ENCODE measurements around the gene FNDC7. TPM values are rescaled to one million over a fixed set of nuclear protein-coding genes. Genes with fewer than 3 reads are reported as not detected.

Gene FNDC7
- total and polyA plus RNA-seq, 9 of the 15 experiments (the other 6 are each of a cell fraction or from before 2014, with no cell fraction given), result not detected

DNA sequence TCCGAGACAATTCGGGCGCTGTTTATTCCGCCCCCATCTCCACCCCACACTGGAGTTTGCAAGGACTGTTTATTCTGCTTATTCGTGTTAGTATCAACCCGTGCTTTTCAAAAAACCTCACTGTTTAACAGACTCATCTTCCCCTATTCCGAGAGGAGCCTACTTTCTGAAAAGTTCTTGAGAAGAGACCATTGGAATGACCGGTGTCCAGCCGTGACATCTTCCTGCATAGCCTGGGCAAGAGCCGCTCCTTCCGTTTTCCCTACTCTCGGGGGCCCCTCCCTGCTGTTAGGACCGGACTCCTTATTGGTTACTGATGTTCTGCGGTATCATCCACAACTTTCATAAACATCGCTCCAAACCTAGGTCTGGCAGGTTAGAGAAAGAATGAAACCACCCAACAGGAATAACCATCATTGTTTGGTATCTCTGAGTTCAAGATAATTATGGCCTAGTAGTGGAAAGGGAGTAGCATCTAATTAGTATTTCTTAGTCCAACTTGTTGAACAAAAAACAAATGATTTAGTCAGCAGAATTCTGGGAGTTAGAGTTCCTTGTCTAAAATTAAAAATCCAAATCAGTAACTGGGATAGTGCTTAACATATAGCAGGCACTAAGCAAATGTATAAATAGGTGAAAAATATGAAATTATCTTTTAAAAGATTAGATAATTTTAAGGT lies 34.6 kb downstream of the FNDC7 start (continued):
- TF ChIP-seq, protein P1, sequence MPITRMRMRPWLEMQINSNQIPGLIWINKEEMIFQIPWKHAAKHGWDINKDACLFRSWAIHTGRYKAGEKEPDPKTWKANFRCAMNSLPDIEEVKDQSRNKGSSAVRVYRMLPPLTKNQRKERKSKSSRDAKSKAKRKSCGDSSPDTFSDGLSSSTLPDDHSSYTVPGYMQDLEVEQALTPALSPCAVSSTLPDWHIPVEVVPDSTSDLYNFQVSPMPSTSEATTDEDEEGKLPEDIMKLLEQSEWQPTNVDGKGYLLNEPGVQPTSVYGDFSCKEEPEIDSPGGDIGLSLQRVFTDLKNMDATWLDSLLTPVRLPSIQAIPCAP (CRISPR knock-in tag; IDR thresholded peaks at IDR 0.05; ENCODE audit: borderline replicate concordance), result no peak
- peak; percentile 93 for TF ChIP-seq POLR2AphosphoS5 (IDR thresholded peaks at IDR 0.05; ENCODE audit: control insufficient read depth, insufficient read depth, low read depth, low read length)
- 0 out of 2 replicates have a peak, but pooled peaks have one; percentile 5 for TF ChIP-seq NR1H2 (CRISPR knock-in tag; IDR thresholded peaks at IDR 0.05)
- TF ChIP-seq EHMT2 (IDR thresholded peaks at IDR 0.05), result no peak
- TF ChIP-seq ZNF408 (CRISPR knock-in tag; IDR thresholded peaks at IDR 0.05; ENCODE audit: low read depth), result no peak
- TF ChIP-seq CEBPB (tag; IDR thresholded peaks at IDR 0.05), result no peak
- TF ChIP-seq ZNF3 (CRISPR knock-in tag; IDR thresholded peaks at IDR 0.05), result no peak
- TF ChIP-seq, protein P2, sequence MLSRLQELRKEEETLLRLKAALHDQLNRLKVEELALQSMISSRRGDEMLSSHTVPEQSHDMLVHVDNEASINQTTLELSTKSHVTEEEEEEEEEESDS (CRISPR knock-in tag; IDR thresholded peaks at IDR 0.05), result no peak
- no peak for TF ChIP-seq FIP1L1 (IDR thresholded peaks at IDR 0.05; ENCODE audit: low read depth, low read length, poor library complexity, severe bottlenecking)
- TF ChIP-seq PRMT5 (CRISPR knock-in tag; IDR thresholded peaks at IDR 0.05), result no peak
- TF ChIP-seq, protein P3, sequence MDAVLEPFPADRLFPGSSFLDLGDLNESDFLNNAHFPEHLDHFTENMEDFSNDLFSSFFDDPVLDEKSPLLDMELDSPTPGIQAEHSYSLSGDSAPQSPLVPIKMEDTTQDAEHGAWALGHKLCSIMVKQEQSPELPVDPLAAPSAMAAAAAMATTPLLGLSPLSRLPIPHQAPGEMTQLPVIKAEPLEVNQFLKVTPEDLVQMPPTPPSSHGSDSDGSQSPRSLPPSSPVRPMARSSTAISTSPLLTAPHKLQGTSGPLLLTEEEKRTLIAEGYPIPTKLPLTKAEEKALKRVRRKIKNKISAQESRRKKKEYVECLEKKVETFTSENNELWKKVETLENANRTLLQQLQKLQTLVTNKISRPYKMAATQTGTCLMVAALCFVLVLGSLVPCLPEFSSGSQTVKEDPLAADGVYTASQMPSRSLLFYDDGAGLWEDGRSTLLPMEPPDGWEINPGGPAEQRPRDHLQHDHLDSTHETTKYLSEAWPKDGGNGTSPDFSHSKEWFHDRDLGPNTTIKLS (IDR thresholded peaks at IDR 0.05; ENCODE audit: borderline replicate concordance, low read depth), result no peak
- TF ChIP-seq ZNF431 (CRISPR knock-in tag; IDR thresholded peaks at IDR 0.05), result no peak
- no peak for TF ChIP-seq POLR3G (IDR thresholded peaks at IDR 0.05; ENCODE audit: extremely low read depth, insufficient read length, insufficient replicate concordance)
- TF ChIP-seq NONO (IDR thresholded peaks at IDR 0.05; ENCODE audit: low read depth in 2 of 2, low read length in 1 of 2), result no peak
- TF ChIP-seq RBM39 (optimal IDR thresholded peaks at IDR 0.05; ENCODE audit: low read depth, low read length), result no peak
- TF ChIP-seq, protein P4, sequence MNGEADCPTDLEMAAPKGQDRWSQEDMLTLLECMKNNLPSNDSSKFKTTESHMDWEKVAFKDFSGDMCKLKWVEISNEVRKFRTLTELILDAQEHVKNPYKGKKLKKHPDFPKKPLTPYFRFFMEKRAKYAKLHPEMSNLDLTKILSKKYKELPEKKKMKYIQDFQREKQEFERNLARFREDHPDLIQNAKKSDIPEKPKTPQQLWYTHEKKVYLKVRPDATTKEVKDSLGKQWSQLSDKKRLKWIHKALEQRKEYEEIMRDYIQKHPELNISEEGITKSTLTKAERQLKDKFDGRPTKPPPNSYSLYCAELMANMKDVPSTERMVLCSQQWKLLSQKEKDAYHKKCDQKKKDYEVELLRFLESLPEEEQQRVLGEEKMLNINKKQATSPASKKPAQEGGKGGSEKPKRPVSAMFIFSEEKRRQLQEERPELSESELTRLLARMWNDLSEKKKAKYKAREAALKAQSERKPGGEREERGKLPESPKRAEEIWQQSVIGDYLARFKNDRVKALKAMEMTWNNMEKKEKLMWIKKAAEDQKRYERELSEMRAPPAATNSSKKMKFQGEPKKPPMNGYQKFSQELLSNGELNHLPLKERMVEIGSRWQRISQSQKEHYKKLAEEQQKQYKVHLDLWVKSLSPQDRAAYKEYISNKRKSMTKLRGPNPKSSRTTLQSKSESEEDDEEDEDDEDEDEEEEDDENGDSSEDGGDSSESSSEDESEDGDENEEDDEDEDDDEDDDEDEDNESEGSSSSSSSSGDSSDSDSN (IDR thresholded peaks at IDR 0.05; ENCODE audit: borderline replicate concordance in 1 of 2, low read depth in 2 of 2, low read length in 2 of 2), result peak in 1 of 2 experiments; percentile 34; a peak in 1 of 4 replicates
- TF ChIP-seq, protein P5, sequence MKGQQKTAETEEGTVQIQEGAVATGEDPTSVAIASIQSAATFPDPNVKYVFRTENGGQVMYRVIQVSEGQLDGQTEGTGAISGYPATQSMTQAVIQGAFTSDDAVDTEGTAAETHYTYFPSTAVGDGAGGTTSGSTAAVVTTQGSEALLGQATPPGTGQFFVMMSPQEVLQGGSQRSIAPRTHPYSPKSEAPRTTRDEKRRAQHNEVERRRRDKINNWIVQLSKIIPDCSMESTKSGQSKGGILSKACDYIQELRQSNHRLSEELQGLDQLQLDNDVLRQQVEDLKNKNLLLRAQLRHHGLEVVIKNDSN (CRISPR knock-in tag; IDR thresholded peaks at IDR 0.05), result no peak
- TF ChIP-seq MTA2 (IDR thresholded peaks at IDR 0.05; ENCODE audit: low read depth), result no peak
- no peak for TF ChIP-seq RBFOX2 (IDR thresholded peaks at IDR 0.05; ENCODE audit: low read depth, low read length)
- peak; percentile 95 for TF ChIP-seq ZNF316 (IDR thresholded peaks at IDR 0.05)
- TF ChIP-seq CBX3 (IDR thresholded peaks at IDR 0.05; ENCODE audit: borderline replicate concordance in 1 of 2, low read length in 2 of 2), result no peak; a peak in 1 of 3 replicates
- TF ChIP-seq, protein P6, sequence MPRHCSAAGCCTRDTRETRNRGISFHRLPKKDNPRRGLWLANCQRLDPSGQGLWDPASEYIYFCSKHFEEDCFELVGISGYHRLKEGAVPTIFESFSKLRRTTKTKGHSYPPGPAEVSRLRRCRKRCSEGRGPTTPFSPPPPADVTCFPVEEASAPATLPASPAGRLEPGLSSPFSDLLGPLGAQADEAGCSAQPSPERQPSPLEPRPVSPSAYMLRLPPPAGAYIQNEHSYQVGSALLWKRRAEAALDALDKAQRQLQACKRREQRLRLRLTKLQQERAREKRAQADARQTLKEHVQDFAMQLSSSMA (CRISPR knock-in tag; IDR thresholded peaks at IDR 0.05), result no peak
